Activated naive CD8-positive, alpha-beta T cell treated with anti-CD3 and anti-CD28 coated beads for 36 hours (primary cell): ENCODE results near the gene ADCYAP1. TPM values are rescaled to one million over a fixed set of nuclear protein-coding genes. Genes with fewer than 3 reads are reported as not detected.
"Not testable (repeated sequence)": the region's sequence is repeated elsewhere in the genome, so short reads cannot be mapped to it uniquely, and the experiment has no call there.

Source experiments
- DNase-seq: peaks from one replicate; pipeline ENCODE4 v3.0.0; 2021
- H3K27ac Mint-ChIP-seq: one replicate; pipeline ENCODE4 v1.8.0; 2022; ENCODE audit warnings: mild to moderate bottlenecking, moderate library complexity, mixed read lengths
- H3K27me3 Mint-ChIP-seq: one replicate; pipeline ENCODE4 v1.8.0; 2022; ENCODE audit warnings: mild to moderate bottlenecking, mixed read lengths
- H3K36me3 Mint-ChIP-seq: one replicate; pipeline ENCODE4 v1.8.0; 2021; ENCODE audit warnings: mild to moderate bottlenecking, mixed read lengths
- H3K4me1 Mint-ChIP-seq: one replicate; pipeline ENCODE4 v1.8.0; 2021; ENCODE audit warnings: mixed read lengths
- H3K4me3 Mint-ChIP-seq: one replicate; pipeline ENCODE4 v1.8.0; 2022; ENCODE audit warnings: mild to moderate bottlenecking, moderate library complexity, mixed read lengths
- H3K9me3 Mint-ChIP-seq: one replicate; pipeline ENCODE4 v1.8.0; 2022; ENCODE audit warnings: mixed read lengths
- total RNA-seq, 2 experiments: library from RNA; stranded (reverse); gene quantifications; one replicate each; pipeline ENCODE4 v1.2.3, GENCODE V29; 2021

Gene ADCYAP1
- not detected for total RNA-seq

GRCh38 chr18:904218-905090 is at the start of gene ADCYAP1:
ADCYAP1 (plus strand) TSS chr18:904871; CDS start chr18:905387, 516 bp downstream.
- Mint-ChIP-seq H3K27ac (no peak within 1 kb of the TSS), H3K9me3 (peaks cover 5% of the 10 kb centered on the region), H3K36me3 (no peaks in the 10 kb centered on the region), H3K4me1 (peaks cover 16% of the 10 kb centered on the region), H3K27me3 (peaks cover 96% of the 10 kb centered on the region), H3K4me3 (no peak within 1 kb of the TSS)
- no peak for DNase-seq

GRCh38 chr18:857986-858385 is 46.7 kb upstream of the ADCYAP1 start:
- H3K9me3 Mint-ChIP-seq: no peaks in the 10 kb centered on the region
- H3K27me3 Mint-ChIP-seq: peaks cover 8% of the 10 kb centered on the region
- DNase-seq: no peak
- no peaks in the 10 kb centered on the region for H3K36me3 Mint-ChIP-seq
- H3K27ac Mint-ChIP-seq: no peak overlapping the region
- H3K4me1 Mint-ChIP-seq: no peaks in the 10 kb centered on the region
- H3K4me3 Mint-ChIP-seq: no peak overlapping the region

- Mint-ChIP-seq H3K36me3 (no peaks in the 10 kb centered on the region), H3K4me1 (peaks cover 4% of the 10 kb centered on the region), H3K27me3 (peaks cover 29% of the 10 kb centered on the region), H3K27ac (no peak overlapping the region), H3K4me3 (no peak overlapping the region), H3K9me3 (no peaks in the 10 kb centered on the region)
- DNase-seq: peak; percentile 63
Measured at GRCh38 chr18:864872-865273, 39.8 kb upstream of the ADCYAP1 start.

DNA sequence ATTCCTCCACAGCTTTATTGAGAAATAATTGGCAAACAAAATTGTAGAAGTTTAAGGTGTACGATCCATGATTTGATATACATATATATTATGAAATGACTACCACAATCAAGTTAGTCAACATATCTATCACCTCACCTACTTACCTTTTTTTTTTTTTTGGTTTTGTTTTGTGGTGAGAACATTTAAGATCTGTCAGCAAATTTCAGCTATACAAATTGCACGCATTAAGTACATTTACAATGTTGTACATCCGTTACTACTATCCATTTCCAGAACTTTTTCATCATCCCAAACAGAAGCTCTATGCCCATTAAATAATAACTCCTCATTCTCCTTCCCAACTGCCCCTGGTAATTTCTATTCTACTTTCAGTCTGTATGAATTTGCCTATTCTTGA is 37.4 kb upstream of the ADCYAP1 start:
- Mint-ChIP-seq H3K27ac (no peak overlapping the region), H3K9me3 (no peaks in the 10 kb centered on the region), H3K4me1 (peaks cover 4% of the 10 kb centered on the region), H3K4me3 (no peak overlapping the region), H3K27me3 (peaks cover 28% of the 10 kb centered on the region), H3K36me3 (no peaks in the 10 kb centered on the region)
- no peak for DNase-seq

DNA sequence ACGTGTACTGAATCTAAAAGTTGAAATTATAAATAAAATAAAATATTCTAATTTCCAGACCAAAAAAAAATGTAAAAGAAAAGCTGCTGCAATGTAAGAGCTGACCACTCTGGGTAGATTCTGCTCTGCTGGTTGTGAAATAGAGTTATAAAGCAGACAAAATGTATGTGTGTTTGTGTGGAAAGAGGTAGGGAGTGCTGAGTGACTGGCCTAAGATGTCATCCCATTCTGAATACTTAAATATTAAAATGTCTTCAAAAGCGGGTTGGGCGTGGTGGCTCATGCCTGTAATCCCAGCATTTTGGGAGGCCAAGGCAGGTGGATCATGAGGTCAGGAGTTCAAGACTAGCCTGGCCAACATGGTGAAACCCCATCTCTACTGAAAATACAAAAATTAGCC is 31.2 kb upstream of the ADCYAP1 start:
- H3K4me1 Mint-ChIP-seq, DNase-seq, H3K27ac Mint-ChIP-seq, H3K36me3 Mint-ChIP-seq, H3K27me3 Mint-ChIP-seq, H3K9me3 Mint-ChIP-seq: not testable (repeated sequence)
- peak overlapping the region; percentile 69 for H3K4me3 Mint-ChIP-seq

DNA sequence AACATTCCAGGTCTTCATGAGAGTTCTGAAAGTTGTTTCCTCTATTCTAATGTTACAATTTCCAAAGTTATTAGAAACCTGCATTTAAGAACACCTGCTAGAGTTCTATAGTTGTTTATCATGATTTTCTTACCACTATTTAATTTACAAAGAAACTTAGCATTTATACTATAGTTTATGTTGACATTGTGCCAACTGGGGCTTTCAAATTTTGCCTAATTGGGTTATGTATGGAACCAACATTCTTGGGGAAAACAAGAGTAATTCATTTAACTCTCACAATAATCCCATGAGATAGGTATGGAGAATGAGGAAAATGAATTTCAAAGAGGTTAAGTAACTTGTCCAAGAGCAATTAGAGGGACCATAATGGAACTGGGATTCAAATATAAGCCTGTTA is 28.8 kb upstream of the ADCYAP1 start:
- no peak overlapping the region for H3K27ac Mint-ChIP-seq
- H3K27me3 Mint-ChIP-seq: no peaks in the 10 kb centered on the region
- H3K36me3 Mint-ChIP-seq: no peaks in the 10 kb centered on the region
- no peak for DNase-seq
- H3K4me3 Mint-ChIP-seq: no peak overlapping the region
- peaks cover 7% of the 10 kb centered on the region for H3K9me3 Mint-ChIP-seq
- peaks cover 7% of the 10 kb centered on the region for H3K4me1 Mint-ChIP-seq

DNA sequence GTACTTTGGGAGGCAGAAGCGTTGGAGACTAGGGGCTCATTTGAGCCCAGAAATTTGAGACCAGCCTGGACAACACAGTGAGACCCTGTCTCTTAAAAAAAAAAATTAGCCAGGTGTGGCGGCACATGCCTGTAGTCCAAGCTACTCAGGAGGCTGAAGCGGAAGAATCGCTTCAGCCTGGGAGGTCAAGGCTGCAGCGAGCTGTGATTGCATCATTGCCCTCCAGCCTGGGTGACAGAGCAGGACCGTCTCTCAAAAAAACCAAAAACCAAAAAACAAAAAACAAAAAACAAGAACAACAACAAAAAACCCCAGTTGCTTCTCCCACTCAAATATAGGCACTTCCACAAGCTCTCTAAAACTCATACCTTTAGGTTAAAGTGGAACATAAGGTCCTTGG is 27.4 kb upstream of the ADCYAP1 start:
- Mint-ChIP-seq H3K9me3 (peaks cover 7% of the 10 kb centered on the region), H3K36me3 (no peaks in the 10 kb centered on the region), H3K4me3 (no peak overlapping the region), H3K4me1 (peaks cover 7% of the 10 kb centered on the region), H3K27ac (no peak overlapping the region), H3K27me3 (no peaks in the 10 kb centered on the region)
- DNase-seq: no peak

DNA sequence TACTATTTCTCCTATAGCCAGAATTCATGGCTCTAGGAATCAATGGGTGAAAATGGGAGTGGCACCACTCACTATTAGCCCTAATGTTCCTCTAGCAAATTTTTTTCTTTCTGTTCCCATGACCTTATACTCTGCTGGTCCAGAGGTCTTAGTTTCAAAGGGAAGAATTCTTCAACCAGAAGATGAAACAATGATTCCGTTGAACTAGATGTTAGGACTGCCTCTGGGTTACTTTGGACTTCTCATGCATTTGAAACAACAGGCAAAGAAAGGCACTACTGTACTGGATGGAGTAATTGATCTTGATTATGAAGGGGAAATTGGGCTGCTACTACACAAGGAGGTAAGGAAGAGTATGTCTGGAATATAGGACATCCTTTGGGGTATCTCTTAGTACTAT is 18.6 kb upstream of the ADCYAP1 start:
- DNase-seq: no peak
- Mint-ChIP-seq H3K4me3 (no peak overlapping the region), H3K27me3 (no peaks in the 10 kb centered on the region), H3K9me3 (no peaks in the 10 kb centered on the region), H3K27ac (no peak overlapping the region), H3K4me1 (no peaks in the 10 kb centered on the region), H3K36me3 (no peaks in the 10 kb centered on the region)

DNA sequence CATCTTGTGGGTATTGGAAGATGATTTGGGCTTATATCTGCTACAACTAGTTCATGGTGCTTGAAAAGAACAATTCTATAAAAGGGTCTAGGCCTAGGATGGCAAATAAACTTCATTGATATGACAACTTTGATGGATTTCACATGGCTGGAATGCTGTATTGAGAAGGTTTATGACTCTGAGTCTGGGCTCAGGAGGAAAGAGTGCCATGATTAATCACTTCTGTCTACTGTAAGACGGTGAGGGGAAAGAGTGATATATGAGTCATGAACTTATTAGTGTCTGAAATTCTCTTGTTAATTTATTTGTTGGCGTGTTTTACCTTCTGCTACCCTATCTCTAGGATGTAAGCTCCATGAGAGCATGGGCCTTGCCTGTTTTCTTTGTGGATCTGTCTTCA is 17.0 kb upstream of the ADCYAP1 start:
- Mint-ChIP-seq H3K4me1 (no peaks in the 10 kb centered on the region), H3K27me3 (no peaks in the 10 kb centered on the region), H3K27ac (no peak overlapping the region)

DNA sequence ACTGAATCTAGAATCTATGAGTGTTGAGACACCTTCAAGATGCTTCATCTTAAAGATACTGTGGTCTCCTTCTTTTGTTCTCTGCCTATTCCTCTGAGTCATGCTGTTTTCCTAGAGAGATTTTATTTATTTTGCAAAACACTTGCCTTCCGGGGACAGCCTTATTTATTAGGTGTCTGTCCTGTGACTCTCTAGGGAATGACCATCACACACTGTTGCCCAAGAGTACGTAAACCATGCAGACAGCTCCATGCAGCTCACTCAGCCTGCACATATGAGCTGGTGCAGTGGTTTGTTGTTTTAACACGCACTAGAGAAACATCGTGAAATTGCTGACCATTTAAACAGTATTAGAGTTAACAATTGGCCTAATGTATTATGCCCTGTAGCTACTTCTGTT is 12.4 kb upstream of the ADCYAP1 start:
- no peak for DNase-seq
- Mint-ChIP-seq H3K27ac (no peak overlapping the region), H3K36me3 (no peaks in the 10 kb centered on the region), H3K4me1 (no peaks in the 10 kb centered on the region), H3K27me3 (peaks cover 13% of the 10 kb centered on the region), H3K9me3 (no peaks in the 10 kb centered on the region), H3K4me3 (no peak overlapping the region)

More for the DNA sequence above, 17.0 kb upstream of the ADCYAP1 start:
- Mint-ChIP-seq H3K36me3 (no peaks in the 10 kb centered on the region), H3K4me3 (no peak overlapping the region), H3K9me3 (no peaks in the 10 kb centered on the region)
- no peak for DNase-seq

GRCh38 chr18:896315-896714 is 8.4 kb upstream of the ADCYAP1 start:
- no peak overlapping the region for H3K4me3 Mint-ChIP-seq
- no peak for DNase-seq
- no peaks in the 10 kb centered on the region for H3K4me1 Mint-ChIP-seq
- no peak overlapping the region for H3K27ac Mint-ChIP-seq
- H3K9me3 Mint-ChIP-seq: no peaks in the 10 kb centered on the region
- H3K36me3 Mint-ChIP-seq: no peaks in the 10 kb centered on the region
- H3K27me3 Mint-ChIP-seq: peaks cover 37% of the 10 kb centered on the region

GRCh38 chr18:901761-902160 is 2.9 kb upstream of the ADCYAP1 start:
- Mint-ChIP-seq H3K4me3 (no peak overlapping the region), H3K9me3 (peaks cover 5% of the 10 kb centered on the region), H3K36me3 (no peaks in the 10 kb centered on the region), H3K4me1 (peaks cover 9% of the 10 kb centered on the region), H3K27me3 (peaks cover 79% of the 10 kb centered on the region), H3K27ac (no peak overlapping the region)
- no peak for DNase-seq

DNA sequence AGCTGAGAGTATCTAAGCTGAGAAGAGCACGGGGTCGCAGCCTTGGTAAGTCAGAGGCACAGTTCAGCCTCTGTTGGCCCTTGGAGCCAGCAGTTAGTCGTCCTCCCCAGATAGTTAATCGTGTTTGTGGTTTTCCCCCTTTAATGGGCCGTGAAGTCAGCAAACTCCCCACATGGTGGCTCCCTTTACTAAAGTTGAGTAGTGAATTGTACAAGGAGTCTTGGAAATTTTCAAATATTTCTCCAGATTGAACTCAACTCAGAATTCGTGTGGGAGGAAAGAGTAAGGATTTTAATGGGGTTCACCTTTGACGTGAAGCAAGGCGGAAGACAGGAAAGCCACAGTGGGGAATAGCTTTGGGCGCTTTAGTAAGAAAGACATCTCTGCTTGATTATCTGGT is 2.4 kb upstream of the ADCYAP1 start:
- no peak for DNase-seq
- no peak overlapping the region for H3K4me3 Mint-ChIP-seq
- peaks cover 5% of the 10 kb centered on the region for H3K9me3 Mint-ChIP-seq
- no peaks in the 10 kb centered on the region for H3K36me3 Mint-ChIP-seq
- H3K27me3 Mint-ChIP-seq: peaks cover 82% of the 10 kb centered on the region
- H3K4me1 Mint-ChIP-seq: peaks cover 12% of the 10 kb centered on the region
- H3K27ac Mint-ChIP-seq: no peak overlapping the region

GRCh38 chr18:903701-904100 is 970 bp upstream of the ADCYAP1 start:
- Mint-ChIP-seq H3K27ac (no peak overlapping the region), H3K4me1 (peaks cover 14% of the 10 kb centered on the region), H3K36me3 (no peaks in the 10 kb centered on the region), H3K27me3 (peaks cover 90% of the 10 kb centered on the region), H3K4me3 (no peak overlapping the region), H3K9me3 (peaks cover 5% of the 10 kb centered on the region)
- peak; percentile 56 for DNase-seq

DNA sequence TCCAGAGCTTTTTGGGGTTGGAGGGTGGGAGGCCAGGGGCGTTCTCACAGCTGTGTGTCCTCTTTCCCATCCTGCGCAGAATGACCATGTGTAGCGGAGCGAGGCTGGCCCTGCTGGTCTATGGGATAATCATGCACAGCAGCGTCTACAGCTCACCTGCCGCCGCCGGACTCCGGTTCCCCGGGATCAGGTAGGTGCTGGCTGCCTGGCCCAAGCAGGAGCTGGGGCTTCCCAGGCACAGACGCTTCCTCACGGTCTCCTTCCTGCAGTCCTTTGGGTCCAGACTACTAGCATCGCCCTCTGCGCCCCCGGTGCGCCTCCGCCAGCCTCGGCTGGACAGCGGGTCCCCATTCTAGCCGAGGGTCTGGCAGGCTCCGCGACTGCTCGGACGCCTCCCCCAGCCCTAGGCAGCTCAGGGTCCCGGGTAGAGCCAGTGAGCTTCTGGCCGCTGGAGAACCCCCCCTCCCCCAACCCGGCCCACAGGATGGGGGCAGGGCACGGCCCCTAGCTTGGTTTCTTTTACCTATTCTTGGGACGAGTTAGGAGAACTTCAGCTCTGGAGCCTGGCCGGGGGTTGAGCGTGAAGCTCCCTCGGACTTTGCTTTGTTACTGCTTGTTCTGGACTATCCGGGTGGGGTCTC is 756 bp downstream of the ADCYAP1 start:
- Mint-ChIP-seq H3K36me3 (no peaks in the 10 kb centered on the region), H3K9me3 (peaks cover 5% of the 10 kb centered on the region), H3K4me1 (peaks cover 16% of the 10 kb centered on the region), H3K27ac (no peak overlapping the region), H3K4me3 (no peak overlapping the region), H3K27me3 (peaks cover 94% of the 10 kb centered on the region)
- DNase-seq: no peak

DNA sequence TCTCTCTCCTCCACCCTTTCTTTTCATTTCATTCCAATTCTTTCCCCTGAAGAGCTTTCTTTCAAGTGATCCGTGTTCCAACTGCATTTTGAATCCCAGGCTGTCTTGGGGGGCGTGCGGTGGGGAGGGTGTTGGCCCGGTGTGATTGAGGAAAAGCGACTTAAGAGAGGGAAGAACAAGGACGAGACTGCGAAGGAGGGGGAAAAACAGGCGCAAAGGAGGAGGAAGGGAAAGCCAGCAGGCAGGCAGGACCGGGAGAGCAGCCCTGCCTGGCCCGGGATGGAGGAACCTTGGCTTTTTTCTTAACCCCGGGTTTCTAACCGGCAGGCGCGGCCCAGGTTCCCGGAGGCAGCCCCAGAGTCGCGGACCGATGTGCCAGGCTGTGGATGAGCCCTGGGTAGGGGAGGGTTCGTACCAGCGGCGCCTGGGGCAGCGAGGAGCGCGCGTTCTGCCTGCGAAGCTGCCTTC is 1.3 kb downstream of the ADCYAP1 start:
- H3K27ac Mint-ChIP-seq: no peak overlapping the region
- H3K36me3 Mint-ChIP-seq: no peaks in the 10 kb centered on the region
- H3K4me1 Mint-ChIP-seq: peaks cover 16% of the 10 kb centered on the region
- no peak overlapping the region for H3K4me3 Mint-ChIP-seq
- no peak for DNase-seq
- H3K27me3 Mint-ChIP-seq: peaks cover 94% of the 10 kb centered on the region
- H3K9me3 Mint-ChIP-seq: peaks cover 5% of the 10 kb centered on the region
